NT2/D1 (cell line): ENCODE data around the gene USP49.

Experiments
- SUZ12 ChIP-seq: IDR thresholded peaks from 2 replicates; pipeline ENCODE4 v1.6.1; 2011; ENCODE audit not compliant: insufficient read length, insufficient read depth; ENCODE audit errors: extremely low read depth
- YY1 ChIP-seq: IDR thresholded peaks from 2 replicates; pipeline ENCODE4 v1.6.1; 2011; ENCODE audit not compliant: insufficient read length, insufficient read depth
- ZNF274 ChIP-seq: IDR thresholded peaks from 2 replicates; pipeline ENCODE4 v1.6.1; 2011; ENCODE audit warnings: mild to moderate bottlenecking, low read depth, low read length

GRCh38 chr6:41846666-41847237 lies 48.4 kb downstream of the USP49 start:
- TF ChIP-seq ZNF274 (no peak), YY1 (no peak), SUZ12 (no peak)
